ENCODE results near the gene AKT2. TPM values are rescaled to one million over a fixed set of nuclear protein-coding genes. Genes with fewer than 3 reads are reported as not detected.

Gene AKT2
- total RNA-seq, 2 experiments from 2014 or later = 139 to 144 TPM

DNA sequence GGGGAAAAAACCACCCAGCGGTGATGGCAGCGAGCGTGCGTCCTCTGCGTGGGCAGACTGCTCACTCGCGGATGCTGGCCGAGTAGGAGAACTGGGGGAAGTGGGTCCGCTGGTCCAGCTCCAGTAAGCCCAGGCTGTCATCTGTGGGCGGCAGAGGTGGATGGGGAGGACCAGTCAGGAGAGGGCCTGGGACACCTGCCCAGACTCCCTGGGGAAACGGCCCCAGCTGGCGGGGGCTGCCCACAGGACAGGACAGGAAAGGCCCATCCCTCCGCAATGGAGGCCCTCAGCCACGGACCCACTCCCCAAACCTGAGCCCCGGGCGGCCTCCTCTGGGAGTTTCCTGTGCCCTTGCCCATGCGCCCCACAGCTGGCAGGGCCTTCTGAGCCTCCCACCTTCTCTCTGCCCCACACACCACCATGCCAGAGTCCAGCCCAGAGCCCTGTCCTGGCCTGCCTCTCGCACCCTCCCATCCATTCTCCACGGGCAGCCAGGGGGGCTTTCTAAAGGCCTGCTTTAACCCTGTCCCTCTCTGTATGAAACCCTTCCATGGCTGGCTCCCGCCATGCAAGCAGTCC, 51.2 kb downstream of the AKT2 start:
- TF ChIP-seq, protein P1, sequence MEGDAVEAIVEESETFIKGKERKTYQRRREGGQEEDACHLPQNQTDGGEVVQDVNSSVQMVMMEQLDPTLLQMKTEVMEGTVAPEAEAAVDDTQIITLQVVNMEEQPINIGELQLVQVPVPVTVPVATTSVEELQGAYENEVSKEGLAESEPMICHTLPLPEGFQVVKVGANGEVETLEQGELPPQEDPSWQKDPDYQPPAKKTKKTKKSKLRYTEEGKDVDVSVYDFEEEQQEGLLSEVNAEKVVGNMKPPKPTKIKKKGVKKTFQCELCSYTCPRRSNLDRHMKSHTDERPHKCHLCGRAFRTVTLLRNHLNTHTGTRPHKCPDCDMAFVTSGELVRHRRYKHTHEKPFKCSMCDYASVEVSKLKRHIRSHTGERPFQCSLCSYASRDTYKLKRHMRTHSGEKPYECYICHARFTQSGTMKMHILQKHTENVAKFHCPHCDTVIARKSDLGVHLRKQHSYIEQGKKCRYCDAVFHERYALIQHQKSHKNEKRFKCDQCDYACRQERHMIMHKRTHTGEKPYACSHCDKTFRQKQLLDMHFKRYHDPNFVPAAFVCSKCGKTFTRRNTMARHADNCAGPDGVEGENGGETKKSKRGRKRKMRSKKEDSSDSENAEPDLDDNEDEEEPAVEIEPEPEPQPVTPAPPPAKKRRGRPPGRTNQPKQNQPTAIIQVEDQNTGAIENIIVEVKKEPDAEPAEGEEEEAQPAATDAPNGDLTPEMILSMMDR (IDR thresholded peaks at IDR 0.05) = no peak
- no peak for DNase-seq
- peaks cover 15% of the 10 kb centered on the region for H3K4me1 Mint-ChIP-seq (ENCODE audit: low read depth)
- H3K4me3 Mint-ChIP-seq = no peak overlapping the region
- POLR2A ChIA-PET = no interaction called here
- no peak for ATAC-seq
- H3K27me3 Mint-ChIP-seq = no peaks in the 10 kb centered on the region
- H3K9me3 Mint-ChIP-seq = no peaks in the 10 kb centered on the region
- H3K36me3 Mint-ChIP-seq (ENCODE audit: low read depth) = peaks cover 14% of the 10 kb centered on the region
- CTCF ChIA-PET = no interaction called here
- intact Hi-C loops (cut with micrococcal nuclease) = no loop called here
- H3K27ac Mint-ChIP-seq = no peak overlapping the region

DNA sequence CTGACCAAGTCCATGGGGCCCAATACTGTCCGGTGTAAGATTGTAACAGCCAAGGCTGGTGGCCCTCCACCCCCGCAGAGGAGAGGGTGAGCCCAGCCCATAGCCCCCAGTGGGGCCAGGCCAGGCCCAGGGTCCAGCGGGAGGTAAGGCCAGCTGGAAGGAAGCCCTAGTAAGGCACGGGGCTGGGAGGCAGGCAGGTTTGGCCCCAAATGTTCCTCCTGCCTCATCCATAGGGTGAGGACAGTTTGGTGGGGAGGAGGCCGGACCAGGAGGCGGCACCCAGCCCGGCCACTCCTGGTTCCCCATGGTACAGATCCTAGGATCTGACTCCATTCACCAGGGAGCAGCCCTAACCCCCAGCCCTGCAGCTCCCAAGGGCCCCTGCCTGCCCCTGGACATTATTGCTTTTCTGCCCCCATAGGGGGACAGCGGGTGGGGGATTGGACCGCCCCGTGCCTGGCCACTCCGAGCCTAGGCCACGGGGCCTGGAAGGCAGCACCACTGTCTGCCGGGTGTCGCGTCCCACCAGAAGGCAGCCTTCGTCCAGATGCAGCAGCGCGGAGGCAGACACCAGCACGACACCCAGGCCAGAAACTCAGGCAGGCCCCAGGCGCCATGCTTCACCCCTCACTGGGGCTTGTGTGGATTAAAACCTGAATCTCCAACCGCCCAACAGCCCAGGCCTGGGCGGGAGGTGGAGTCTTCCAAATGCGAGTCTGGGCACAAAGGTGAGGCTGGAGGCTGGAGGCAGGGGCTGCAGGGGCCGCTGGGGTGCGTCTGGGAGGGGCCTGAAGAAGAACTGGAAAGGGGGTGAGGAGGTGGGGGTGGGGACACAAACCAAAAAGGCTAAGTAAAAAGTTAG, 52.0 kb downstream of the AKT2 start:
- intact Hi-C loops (cut with micrococcal nuclease) = no loop called here
- TF ChIP-seq, protein P1 (IDR thresholded peaks at IDR 0.05) = no peak
- ChIA-PET POLR2A (no interaction called here), CTCF (no interaction called here)
- Mint-ChIP-seq H3K36me3 (ENCODE audit: low read depth) (peaks cover 12% of the 10 kb centered on the region), H3K9me3 (no peaks in the 10 kb centered on the region), H3K4me1 (ENCODE audit: low read depth) (peaks cover 17% of the 10 kb centered on the region), H3K27ac (no peak overlapping the region), H3K27me3 (no peaks in the 10 kb centered on the region), H3K4me3 (no peak overlapping the region)
- ATAC-seq (no peak), DNase-seq (no peak)

DNA sequence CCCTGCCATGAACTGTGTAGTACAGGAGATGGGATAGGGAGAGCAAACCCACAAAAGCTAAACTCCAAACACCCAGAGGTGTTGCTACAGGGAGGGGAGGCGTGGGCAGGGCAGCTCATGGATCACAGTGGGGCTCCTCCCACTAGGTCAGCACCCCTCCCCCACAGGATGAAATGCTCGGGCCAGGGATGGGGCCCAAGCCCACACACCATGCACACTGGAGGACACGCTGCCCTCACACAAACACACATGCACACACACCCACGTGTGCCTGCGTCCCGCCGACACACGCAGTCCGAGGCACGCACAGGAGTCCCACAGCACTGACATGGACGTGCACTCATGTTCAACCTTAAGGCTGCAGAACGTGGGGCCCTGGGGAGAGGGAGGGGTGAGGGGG, 52.7 kb downstream of the AKT2 start:
- no peak for DNase-seq
- TF ChIP-seq, protein P1 (IDR thresholded peaks at IDR 0.05) = no peak
- Mint-ChIP-seq H3K4me3 (no peak overlapping the region), H3K9me3 (no peaks in the 10 kb centered on the region), H3K27ac (no peak overlapping the region), H3K27me3 (peaks cover 1% of the 10 kb centered on the region), H3K4me1 (ENCODE audit: low read depth) (peaks cover 18% of the 10 kb centered on the region), H3K36me3 (ENCODE audit: low read depth) (peaks cover 8% of the 10 kb centered on the region)
- ChIA-PET POLR2A (no interaction called here), CTCF (interaction anchor here (1.6 kb wide), 1 partner anchor 93 kb away, joined by 8 read pairs; no protein-coding TSS in a partner anchor)
- intact Hi-C loops (cut with micrococcal nuclease) = no loop called here
- ATAC-seq = no peak

DNA sequence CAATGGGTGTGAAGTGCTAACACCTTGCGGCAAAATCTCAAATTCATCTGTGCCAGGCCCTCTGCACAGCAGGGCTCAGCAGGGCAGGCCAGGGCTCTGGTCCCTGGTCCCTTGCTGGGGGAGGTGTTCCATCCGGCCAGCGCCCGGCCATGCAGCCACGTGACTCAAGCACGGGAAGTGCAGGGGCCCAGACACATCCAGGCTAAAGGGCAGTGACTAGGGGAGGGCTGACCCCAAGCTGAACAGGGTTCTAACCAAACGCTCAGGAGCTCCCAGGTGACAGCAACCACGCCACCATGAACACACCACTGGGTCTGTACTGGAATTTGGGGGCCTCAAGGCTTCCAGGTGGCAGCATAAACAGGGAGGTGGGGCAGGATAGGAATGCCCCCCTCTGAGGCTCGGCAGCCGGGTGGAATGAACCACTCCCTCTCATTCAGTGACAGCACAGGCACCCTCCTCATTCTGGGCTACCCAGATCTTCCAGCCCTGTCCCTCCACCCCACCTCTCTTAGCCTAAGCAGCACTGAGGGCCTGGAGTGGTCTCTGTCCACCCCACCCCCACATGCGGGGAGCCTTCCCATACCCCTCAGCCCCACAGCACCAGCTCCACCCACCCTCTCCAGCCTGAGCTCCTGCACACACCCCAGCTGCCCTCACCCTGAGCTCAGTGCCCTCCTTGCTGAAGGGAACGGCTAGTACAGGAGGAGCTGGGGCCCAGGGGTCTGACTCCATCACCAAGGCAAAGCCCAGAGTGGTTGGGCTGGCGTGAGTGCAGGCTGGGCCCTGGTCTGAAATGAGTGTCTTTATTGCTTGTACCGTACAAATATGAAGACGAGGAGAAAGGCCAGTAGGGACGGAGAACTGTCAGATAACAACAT, 53.4 kb downstream of the AKT2 start:
- no peak overlapping the region for H3K27ac Mint-ChIP-seq
- intact Hi-C loops (cut with micrococcal nuclease) = no loop called here
- peaks cover 19% of the 10 kb centered on the region for H3K4me1 Mint-ChIP-seq (ENCODE audit: low read depth)
- ATAC-seq (no peak), DNase-seq (no peak)
- H3K4me3 Mint-ChIP-seq = no peak overlapping the region
- TF ChIP-seq, protein P1 (IDR thresholded peaks at IDR 0.05) = no peak
- peaks cover 4% of the 10 kb centered on the region for H3K36me3 Mint-ChIP-seq (ENCODE audit: low read depth)
- ChIA-PET CTCF (interaction anchor here (1.0 to 1.6 kb wide), 2 partner anchors 11 to 92 kb away, joined by 3 to 8 read pairs; no protein-coding TSS in a partner anchor), POLR2A (no interaction called here)
- no peaks in the 10 kb centered on the region for H3K9me3 Mint-ChIP-seq
- H3K27me3 Mint-ChIP-seq = peaks cover 6% of the 10 kb centered on the region
